Spleen (tissue), 7 donors: ENCODE measurements around the gene CDC42EP3.
A peak's percentile ranks its signal among the peaks of the same experiment; 100 is the strongest.

Source experiments
- POLR2A ChIP-seq, 3 donors: fragments of 450-650 bp; IDR thresholded peaks; one replicate each; pipeline ENCODE4 v1.5.1; 2017; ENCODE audit warnings: antibody characterized with exemption in 3 of 3, mild to moderate bottlenecking in 1 of 3
- TF ChIP-seq, protein P1 (sequence below), 11 experiments: fragments of 200-600 bp in 7 of 11; fragments of 450-650 bp in 4 of 11; sonication (generic) in 4 of 11; IDR thresholded peaks in 8 of 11; conservative IDR thresholded peaks in 3 of 11; 1 replicate in 7 of 11; 2 replicates in 4 of 11; pipeline versions ENCODE4 v1.4.0 to v1.8.0; 2016 to 2021; ENCODE audit warnings: antibody characterized with exemption in 11 of 11, inconsistent platforms in 4 of 11, mild to moderate bottlenecking in 1 of 11
- donor health status: DM: no; HTN: no; CAD: no; lungs with moderate emphysema.
- donor health status: DM: no; HTN: no; CAD: no.
- donor health status: DM: no; HTN: no; CAD: no.

DNA sequence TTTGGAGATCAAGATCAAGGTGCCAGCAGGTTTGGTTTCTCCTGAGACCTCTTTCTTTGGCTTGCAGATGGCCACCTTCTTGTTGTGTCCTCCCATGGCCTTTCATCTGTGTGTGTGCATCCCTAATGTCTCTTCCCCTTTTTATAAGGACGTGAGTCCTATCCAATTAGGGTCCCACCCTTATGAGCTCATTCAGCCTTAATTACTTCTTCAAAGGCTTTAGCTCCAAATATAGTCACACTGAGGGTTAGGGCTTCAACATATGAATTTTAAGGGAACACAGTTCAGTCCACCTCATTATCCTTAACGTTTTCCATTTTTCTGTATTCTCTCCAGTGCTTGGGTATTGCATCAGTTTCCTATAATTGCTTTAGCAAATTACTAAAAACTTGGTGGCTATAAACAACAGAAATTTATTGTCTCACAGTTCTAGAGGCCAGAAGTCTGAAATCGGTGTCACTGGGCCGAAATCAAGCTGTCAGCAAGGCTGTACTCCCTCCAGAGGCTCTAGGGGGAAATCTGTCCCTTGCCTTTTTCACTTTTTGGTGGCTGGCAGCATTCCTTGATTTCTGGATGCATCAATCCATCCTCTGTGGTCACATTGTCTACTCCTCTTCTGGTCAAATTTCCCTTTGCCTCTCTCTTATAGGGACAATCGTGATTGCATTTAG, 34.1 kb downstream of the CDC42EP3 start:
- TF ChIP-seq, protein P1, sequence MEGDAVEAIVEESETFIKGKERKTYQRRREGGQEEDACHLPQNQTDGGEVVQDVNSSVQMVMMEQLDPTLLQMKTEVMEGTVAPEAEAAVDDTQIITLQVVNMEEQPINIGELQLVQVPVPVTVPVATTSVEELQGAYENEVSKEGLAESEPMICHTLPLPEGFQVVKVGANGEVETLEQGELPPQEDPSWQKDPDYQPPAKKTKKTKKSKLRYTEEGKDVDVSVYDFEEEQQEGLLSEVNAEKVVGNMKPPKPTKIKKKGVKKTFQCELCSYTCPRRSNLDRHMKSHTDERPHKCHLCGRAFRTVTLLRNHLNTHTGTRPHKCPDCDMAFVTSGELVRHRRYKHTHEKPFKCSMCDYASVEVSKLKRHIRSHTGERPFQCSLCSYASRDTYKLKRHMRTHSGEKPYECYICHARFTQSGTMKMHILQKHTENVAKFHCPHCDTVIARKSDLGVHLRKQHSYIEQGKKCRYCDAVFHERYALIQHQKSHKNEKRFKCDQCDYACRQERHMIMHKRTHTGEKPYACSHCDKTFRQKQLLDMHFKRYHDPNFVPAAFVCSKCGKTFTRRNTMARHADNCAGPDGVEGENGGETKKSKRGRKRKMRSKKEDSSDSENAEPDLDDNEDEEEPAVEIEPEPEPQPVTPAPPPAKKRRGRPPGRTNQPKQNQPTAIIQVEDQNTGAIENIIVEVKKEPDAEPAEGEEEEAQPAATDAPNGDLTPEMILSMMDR (IDR thresholded peaks at IDR 0.05 in 8 of 11, conservative IDR thresholded peaks at IDR 0.05 in 3 of 11), result peak in 1 of 11 experiments; percentile 20
- no peak for TF ChIP-seq POLR2A (IDR thresholded peaks at IDR 0.05)
